Parathyroid adenoma (tissue), 2 donors: ENCODE results near the gene ECSCR.

ENCODE experiments used
- H2AFZ ChIP-seq: fragments of 300-600 bp; sonication (generic); one replicate; pipeline ENCODE4 v1.7.0; 2017; ENCODE audit warnings: antibody characterized with exemption, mild to moderate bottlenecking
- H3K27ac ChIP-seq: fragments of 300-600 bp; sonication (generic); one replicate; pipeline ENCODE4 v1.7.0; 2017
- H3K27me3 ChIP-seq: fragments of 300-600 bp; sonication (generic); one replicate; pipeline ENCODE4 v1.7.0; 2017; ENCODE audit warnings: low read length; ENCODE audit not compliant: control insufficient read depth, insufficient read depth
- H3K36me3 ChIP-seq: fragments of 300-600 bp; sonication (generic); one replicate; pipeline ENCODE4 v1.7.0; 2017; ENCODE audit warnings: low read length; ENCODE audit not compliant: control insufficient read depth, insufficient read depth
- H3K4me1 ChIP-seq: fragments of 300-600 bp; sonication (generic); one replicate; pipeline ENCODE4 v1.7.0; 2017; ENCODE audit warnings: control low read depth
- H3K4me2 ChIP-seq: fragments of 300-600 bp; sonication (generic); one replicate; pipeline ENCODE4 v1.7.0; 2017; ENCODE audit warnings: low read length
- H3K4me3 ChIP-seq: fragments of 300-600 bp; sonication (generic); one replicate; pipeline ENCODE4 v1.7.0; 2017; ENCODE audit warnings: low read depth, low read length
- H3K79me2 ChIP-seq: fragments of 300-600 bp; sonication (generic); one replicate; pipeline ENCODE4 v1.7.0; 2017; ENCODE audit warnings: control low read depth
- H3K9ac ChIP-seq: fragments of 300-600 bp; sonication (generic); one replicate; pipeline ENCODE4 v1.7.0; 2017; ENCODE audit warnings: mild to moderate bottlenecking
- H3K9me3 ChIP-seq: fragments of 300-600 bp; sonication (generic); one replicate; pipeline ENCODE4 v1.7.0; 2017; ENCODE audit warnings: low read length; ENCODE audit not compliant: control insufficient read depth
- CTCF ChIP-seq: fragments of 300-600 bp; sonication (generic); IDR thresholded peaks from one replicate; pipeline ENCODE4 v1.7.0; 2017; ENCODE audit warnings: antibody characterized with exemption, mild to moderate bottlenecking
- donor health status: primary hyperparathyroidism.

The ECSCR gene

GRCh38 chr5:139475865-139476617 is 13.5 kb upstream of the ECSCR start:
- no peaks in the 10 kb centered on the region for H3K36me3 ChIP-seq

GRCh38 chr5:139474890-139475791 is 12.6 kb upstream of the ECSCR start:
- Histone ChIP-seq H3K27me3 (no peaks in the 10 kb centered on the region), H3K4me1 (no peaks in the 10 kb centered on the region), H3K9ac (no peak overlapping the region), H2AFZ (no peak overlapping the region), H3K4me3 (no peak overlapping the region), H3K9me3 (no peaks in the 10 kb centered on the region), H3K36me3 (no peaks in the 10 kb centered on the region), H3K79me2 (no peaks in the 10 kb centered on the region), H3K27ac (no peak overlapping the region), H3K4me2 (no peak overlapping the region)
- TF ChIP-seq CTCF: no peak

More at GRCh38 chr5:139475865-139476617, 13.5 kb upstream of the ECSCR start:
- no peak overlapping the region for H3K4me2 ChIP-seq
- no peak overlapping the region for H2AFZ ChIP-seq
- no peaks in the 10 kb centered on the region for H3K27me3 ChIP-seq
- no peak overlapping the region for H3K9ac ChIP-seq
- H3K27ac ChIP-seq: no peak overlapping the region
- no peaks in the 10 kb centered on the region for H3K4me1 ChIP-seq
- H3K9me3 ChIP-seq: no peaks in the 10 kb centered on the region
- no peaks in the 10 kb centered on the region for H3K79me2 ChIP-seq
- H3K4me3 ChIP-seq: no peak overlapping the region
- TF ChIP-seq CTCF: no peak

GRCh38 chr5:139473565-139473964 is 11.0 kb upstream of the ECSCR start:
- H3K9me3 ChIP-seq: no peaks in the 10 kb centered on the region
- TF ChIP-seq CTCF: no peak
- no peaks in the 10 kb centered on the region for H3K36me3 ChIP-seq
- no peak overlapping the region for H3K4me3 ChIP-seq
- no peak overlapping the region for H3K9ac ChIP-seq
- H3K4me1 ChIP-seq: no peaks in the 10 kb centered on the region
- no peak overlapping the region for H2AFZ ChIP-seq
- H3K4me2 ChIP-seq: no peak overlapping the region
- no peaks in the 10 kb centered on the region for H3K79me2 ChIP-seq
- H3K27me3 ChIP-seq: no peaks in the 10 kb centered on the region
- peak overlapping the region; percentile 44 for H3K27ac ChIP-seq

- Histone ChIP-seq H3K4me3 (no peak overlapping the region), H3K79me2 (no peaks in the 10 kb centered on the region), H2AFZ (no peak overlapping the region), H3K4me2 (no peak overlapping the region), H3K27ac (peak overlapping the region; percentile 44), H3K4me1 (no peaks in the 10 kb centered on the region), H3K36me3 (no peaks in the 10 kb centered on the region), H3K9me3 (no peaks in the 10 kb centered on the region), H3K9ac (no peak overlapping the region), H3K27me3 (no peaks in the 10 kb centered on the region)
- TF ChIP-seq CTCF: no peak
Observed at GRCh38 chr5:139473105-139473504, 10.6 kb upstream of the ECSCR start.
